HG03469 (cell line): ENCODE results near the gene ZNF169.
"Not testable (repeated sequence)": the region's sequence is repeated elsewhere in the genome, so short reads cannot be mapped to it uniquely, and the experiment has no call there.

Experiments used
- ATAC-seq: cut with Tn5 transposase; IDR thresholded peaks from one replicate; pipeline ENCODE4 v1.9.1; 2021; ENCODE audit warnings: mild to moderate bottlenecking, moderate library complexity, moderate number of reproducible peaks; ENCODE audit not compliant: unreplicated experiment

ZNF169 gene

DNA sequence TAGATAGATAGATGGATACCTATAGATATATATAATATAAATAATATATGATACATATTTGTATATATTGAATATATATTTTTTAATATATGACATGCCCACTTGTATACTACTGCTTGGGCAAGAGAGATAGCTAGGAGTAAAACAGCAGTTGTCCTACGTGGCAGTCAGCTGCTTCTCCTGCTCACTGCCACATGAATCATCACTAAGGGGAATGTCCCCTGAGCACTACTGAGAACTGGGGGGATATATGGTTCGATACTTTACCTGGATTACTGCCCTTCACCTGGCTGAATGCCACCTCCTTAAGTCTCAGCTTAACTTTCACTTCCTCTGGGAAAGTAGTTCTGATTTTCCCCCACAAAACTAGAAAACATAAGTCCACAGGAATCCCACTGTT is 82.6 kb downstream of the ZNF169 start:
- ATAC-seq: not testable (repeated sequence)

DNA sequence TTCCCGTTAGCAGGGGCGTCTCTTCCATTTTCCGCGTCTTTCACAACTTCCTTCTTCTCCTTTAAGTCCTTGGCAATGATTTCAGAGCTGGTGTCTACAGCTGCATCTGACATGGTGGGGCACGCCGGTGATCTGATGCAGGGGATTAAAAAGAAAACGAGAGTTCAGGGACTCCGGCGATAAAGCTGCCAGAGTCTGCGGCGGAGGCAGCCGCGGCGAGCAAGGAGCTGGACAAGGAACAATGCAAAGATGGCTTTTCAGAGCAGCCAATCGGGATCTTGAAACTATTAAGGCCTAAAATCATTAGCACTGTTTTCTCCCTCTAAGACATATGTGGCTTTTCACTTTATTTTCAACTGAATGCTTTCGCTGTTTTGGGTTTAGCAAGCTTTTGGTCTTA is 88.4 kb downstream of the ZNF169 start:
- ATAC-seq: not testable (repeated sequence)

DNA sequence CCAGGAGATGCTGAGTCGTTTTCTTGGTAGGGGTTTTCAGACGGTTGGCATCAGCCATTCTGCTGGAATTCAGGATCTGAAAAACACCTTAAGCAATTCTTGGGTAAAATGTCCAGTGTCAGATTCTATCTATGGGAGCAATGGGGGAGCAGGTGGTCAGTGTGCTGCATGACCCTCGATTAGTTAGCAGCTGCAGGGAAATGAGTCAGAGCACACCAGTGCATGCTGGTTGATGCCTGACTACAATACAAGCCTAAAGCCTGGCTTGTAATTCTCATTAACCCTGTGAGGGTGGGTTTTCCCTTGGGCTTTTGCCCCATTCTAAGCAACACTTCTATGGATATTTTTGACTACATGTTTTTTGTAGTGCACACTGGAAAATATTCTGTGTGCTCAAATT is 89.7 kb downstream of the ZNF169 start:
- ATAC-seq: not testable (repeated sequence)
